GM23338 (cell line): ENCODE measurements around the gene TAF4. TPM values are rescaled to one million over a fixed set of nuclear protein-coding genes. Genes with fewer than 3 reads are reported as not detected.

Experiments
- ATAC-seq: fragments of 200-7000 bp; cut with Tn5 transposase; 3 replicates; pipeline ENCODE4 v1.9.1; 2020
- DNase-seq: peaks from one replicate; pipeline ENCODE4 v3.0.0-alpha.2; 2015; ENCODE audit warnings: low spot score
- H2AFZ ChIP-seq: fragments of 200-600 bp; sonication (generic); 2 replicates; pipeline ENCODE4 v1.8.0; 2016; ENCODE audit warnings: antibody characterized with exemption, mild to moderate bottlenecking, moderate library complexity
- H3F3A ChIP-seq: fragments of 200-600 bp; sonication (generic); replicated peaks from 2 replicates; pipeline ENCODE4 v1.8.0; 2017; ENCODE audit warnings: antibody characterized with exemption, mixed run types, low read depth
- H3K27ac ChIP-seq: fragments of 200-600 bp; sonication (generic); 2 replicates; pipeline ENCODE4 v1.6.1; 2016; ENCODE audit warnings: low read depth
- H3K27me3 ChIP-seq: fragments of 200-600 bp; sonication (generic); 2 replicates; pipeline ENCODE4 v1.8.0; 2016; ENCODE audit warnings: mild to moderate bottlenecking, mixed run types, moderate library complexity; ENCODE audit not compliant: insufficient read depth
- H3K36me3 ChIP-seq: fragments of 200-600 bp; sonication (generic); 2 replicates; pipeline ENCODE4 v1.8.0; 2016; ENCODE audit warnings: mild to moderate bottlenecking; ENCODE audit not compliant: insufficient read depth
- H3K4me1 ChIP-seq: fragments of 200-600 bp; sonication (generic); 2 replicates; pipeline ENCODE4 v1.8.0; 2016; ENCODE audit warnings: mild to moderate bottlenecking, moderate library complexity; ENCODE audit not compliant: insufficient read depth
- H3K4me2 ChIP-seq: fragments of 200-600 bp; sonication (generic); 2 replicates; pipeline ENCODE4 v1.7.1; 2017; ENCODE audit warnings: mixed run types
- H3K4me3 ChIP-seq: fragments of 200-600 bp; sonication (generic); 2 replicates; pipeline ENCODE4 v1.6.1; 2016; ENCODE audit warnings: mixed run types
- H3K79me2 ChIP-seq: fragments of 200-600 bp; sonication (generic); replicated peaks from 2 replicates; pipeline ENCODE4 v1.8.0; 2017; ENCODE audit warnings: mild to moderate bottlenecking; ENCODE audit not compliant: insufficient read depth
- H3K9me2 ChIP-seq: fragments of 200-600 bp; sonication (generic); 2 replicates; pipeline ENCODE4 v1.8.0; 2017; ENCODE audit not compliant: insufficient read depth
- H4K20me1 ChIP-seq: fragments of 200-600 bp; sonication (generic); replicated peaks from 2 replicates; pipeline ENCODE4 v1.8.0; 2017; ENCODE audit warnings: mild to moderate bottlenecking; ENCODE audit not compliant: insufficient read depth
- H3K27ac Mint-ChIP-seq: 2 replicates; pipeline ENCODE4 v1.8.0; 2020; ENCODE audit warnings: inconsistent platforms, mild to moderate bottlenecking, moderate library complexity, mixed read lengths
- H3K27me3 Mint-ChIP-seq: 3 replicates; pipeline ENCODE4 v1.8.0; 2022; ENCODE audit warnings: low read depth, mild to moderate bottlenecking, moderate library complexity, mixed read lengths, inconsistent platforms; ENCODE audit not compliant: insufficient read depth, poor library complexity
- H3K36me3 Mint-ChIP-seq: 3 replicates; pipeline ENCODE4 v1.8.0; 2021; ENCODE audit warnings: low read depth, mild to moderate bottlenecking, inconsistent platforms, moderate library complexity, mixed read lengths
- H3K4me1 Mint-ChIP-seq: 3 replicates; pipeline ENCODE4 v1.8.0; 2020; ENCODE audit warnings: mild to moderate bottlenecking, inconsistent platforms, mixed read lengths
- H3K4me3 Mint-ChIP-seq: 3 replicates; pipeline ENCODE4 v1.8.0; 2021; ENCODE audit warnings: moderate library complexity, mild to moderate bottlenecking, inconsistent platforms, mixed read lengths
- H3K9me3 Mint-ChIP-seq: 3 replicates; pipeline ENCODE4 v1.8.0; 2020; ENCODE audit warnings: moderate library complexity, mild to moderate bottlenecking, inconsistent platforms, mixed read lengths
- CREB1 ChIP-seq: fragments of 250-450 bp; sonication (Bioruptor Pico); IDR thresholded peaks from 2 replicates; pipeline ENCODE4 v1.5.0; 2020; ENCODE audit warnings: low read depth, mild to moderate bottlenecking, moderate library complexity
- CTCF ChIP-seq, 2 experiments: fragments of 200-600 bp in 1 of 2; sonication (generic) in 1 of 2; conservative IDR thresholded peaks; 2 replicates each; pipeline versions ENCODE4 v1.5.1 to v1.6.1; 2016 to 2017; ENCODE audit warnings: antibody characterized with exemption in 2 of 2, low read depth in 2 of 2, mild to moderate bottlenecking in 2 of 2, moderate library complexity in 1 of 2
- EZH2 ChIP-seq: fragments of 200-600 bp; sonication (generic); IDR thresholded peaks from one replicate; pipeline ENCODE4 v1.8.0; 2017; ENCODE audit warnings: antibody characterized with exemption, mild to moderate bottlenecking, low read depth; ENCODE audit not compliant: unreplicated experiment
- EZH2phosphoT487 ChIP-seq: fragments of 200-600 bp; sonication (generic); IDR thresholded peaks from one replicate; pipeline ENCODE4 v1.8.1; 2018; ENCODE audit warnings: antibody characterized with exemption; ENCODE audit not compliant: unreplicated experiment
- JUNB ChIP-seq: IDR thresholded peaks from one replicate; pipeline ENCODE4 v1.6.1; 2016; ENCODE audit warnings: antibody characterized with exemption; ENCODE audit not compliant: unreplicated experiment
- NANOG ChIP-seq: IDR thresholded peaks from 2 replicates; pipeline ENCODE4 v1.6.1; 2016; ENCODE audit warnings: antibody characterized with exemption, borderline replicate concordance
- POLR2AphosphoS5 ChIP-seq: IDR thresholded peaks from 2 replicates; pipeline ENCODE4 v1.6.1; 2016; ENCODE audit warnings: antibody characterized with exemption, low read depth
- REST ChIP-seq: IDR thresholded peaks from one replicate; pipeline ENCODE4 v1.6.1; 2018; ENCODE audit warnings: antibody characterized with exemption; ENCODE audit not compliant: unreplicated experiment
- STAT1 ChIP-seq: IDR thresholded peaks from one replicate; pipeline ENCODE4 v1.6.1; 2016; ENCODE audit warnings: antibody characterized with exemption; ENCODE audit not compliant: unreplicated experiment
- ZNF331 ChIP-seq: fragments of 250-450 bp; sonication (Bioruptor Pico); IDR thresholded peaks from 2 replicates; pipeline ENCODE4 v1.5.0; 2020; ENCODE audit warnings: low read depth, mild to moderate bottlenecking, moderate library complexity
- polyA plus RNA-seq: library from polyadenylated mRNA; unstranded; fragments of >200 nt; fragmentation: Nextera tagmentation; extraction: Ambion mirVana; gene quantifications from 2 replicates; pipeline ENCODE4 v1.2.1, GENCODE V29; 2016
- total RNA-seq: library from RNA; depleted of rRNA; stranded (reverse); fragments of >200 nt; shearing (Covaris generic); gene quantifications from 2 replicates; pipeline ENCODE4 v1.2.3, GENCODE V29; 2014
- TF ChIP-seq, protein P1 (sequence below): fragments of 250-450 bp; sonication (Bioruptor Pico); IDR thresholded peaks from 2 replicates; pipeline ENCODE4 v1.5.0; 2020; ENCODE audit warnings: mild to moderate bottlenecking, moderate library complexity
- TF ChIP-seq, protein P2 (sequence below): IDR thresholded peaks from 2 replicates; pipeline ENCODE4 v1.6.1; 2016; ENCODE audit warnings: antibody characterized with exemption

Gene TAF4
- total and polyA plus RNA-seq, 2 experiments from 2014 or later, result 7.2 to 60.0 TPM

DNA sequence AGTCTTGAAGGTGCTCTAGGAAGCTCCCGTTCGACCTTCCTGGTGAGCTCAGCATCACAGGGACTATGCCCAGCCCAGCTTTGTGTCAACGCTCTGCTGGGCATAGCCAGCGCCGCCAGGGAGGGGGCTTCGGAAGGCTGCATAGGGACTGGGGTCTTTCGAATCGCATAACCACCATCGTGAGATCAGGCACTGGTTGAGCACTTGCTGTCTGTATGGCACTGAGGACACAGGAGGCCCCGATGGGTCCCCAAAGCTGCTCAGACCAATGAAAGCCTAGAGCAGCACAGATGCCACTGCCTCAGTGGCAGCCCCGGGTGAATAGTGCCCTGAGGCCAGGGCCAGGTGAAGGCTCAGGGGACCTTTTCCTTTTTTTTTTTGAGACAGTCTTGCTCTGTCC, 96.7 kb downstream of the TAF4 start (continued):
- TF ChIP-seq, protein P1, sequence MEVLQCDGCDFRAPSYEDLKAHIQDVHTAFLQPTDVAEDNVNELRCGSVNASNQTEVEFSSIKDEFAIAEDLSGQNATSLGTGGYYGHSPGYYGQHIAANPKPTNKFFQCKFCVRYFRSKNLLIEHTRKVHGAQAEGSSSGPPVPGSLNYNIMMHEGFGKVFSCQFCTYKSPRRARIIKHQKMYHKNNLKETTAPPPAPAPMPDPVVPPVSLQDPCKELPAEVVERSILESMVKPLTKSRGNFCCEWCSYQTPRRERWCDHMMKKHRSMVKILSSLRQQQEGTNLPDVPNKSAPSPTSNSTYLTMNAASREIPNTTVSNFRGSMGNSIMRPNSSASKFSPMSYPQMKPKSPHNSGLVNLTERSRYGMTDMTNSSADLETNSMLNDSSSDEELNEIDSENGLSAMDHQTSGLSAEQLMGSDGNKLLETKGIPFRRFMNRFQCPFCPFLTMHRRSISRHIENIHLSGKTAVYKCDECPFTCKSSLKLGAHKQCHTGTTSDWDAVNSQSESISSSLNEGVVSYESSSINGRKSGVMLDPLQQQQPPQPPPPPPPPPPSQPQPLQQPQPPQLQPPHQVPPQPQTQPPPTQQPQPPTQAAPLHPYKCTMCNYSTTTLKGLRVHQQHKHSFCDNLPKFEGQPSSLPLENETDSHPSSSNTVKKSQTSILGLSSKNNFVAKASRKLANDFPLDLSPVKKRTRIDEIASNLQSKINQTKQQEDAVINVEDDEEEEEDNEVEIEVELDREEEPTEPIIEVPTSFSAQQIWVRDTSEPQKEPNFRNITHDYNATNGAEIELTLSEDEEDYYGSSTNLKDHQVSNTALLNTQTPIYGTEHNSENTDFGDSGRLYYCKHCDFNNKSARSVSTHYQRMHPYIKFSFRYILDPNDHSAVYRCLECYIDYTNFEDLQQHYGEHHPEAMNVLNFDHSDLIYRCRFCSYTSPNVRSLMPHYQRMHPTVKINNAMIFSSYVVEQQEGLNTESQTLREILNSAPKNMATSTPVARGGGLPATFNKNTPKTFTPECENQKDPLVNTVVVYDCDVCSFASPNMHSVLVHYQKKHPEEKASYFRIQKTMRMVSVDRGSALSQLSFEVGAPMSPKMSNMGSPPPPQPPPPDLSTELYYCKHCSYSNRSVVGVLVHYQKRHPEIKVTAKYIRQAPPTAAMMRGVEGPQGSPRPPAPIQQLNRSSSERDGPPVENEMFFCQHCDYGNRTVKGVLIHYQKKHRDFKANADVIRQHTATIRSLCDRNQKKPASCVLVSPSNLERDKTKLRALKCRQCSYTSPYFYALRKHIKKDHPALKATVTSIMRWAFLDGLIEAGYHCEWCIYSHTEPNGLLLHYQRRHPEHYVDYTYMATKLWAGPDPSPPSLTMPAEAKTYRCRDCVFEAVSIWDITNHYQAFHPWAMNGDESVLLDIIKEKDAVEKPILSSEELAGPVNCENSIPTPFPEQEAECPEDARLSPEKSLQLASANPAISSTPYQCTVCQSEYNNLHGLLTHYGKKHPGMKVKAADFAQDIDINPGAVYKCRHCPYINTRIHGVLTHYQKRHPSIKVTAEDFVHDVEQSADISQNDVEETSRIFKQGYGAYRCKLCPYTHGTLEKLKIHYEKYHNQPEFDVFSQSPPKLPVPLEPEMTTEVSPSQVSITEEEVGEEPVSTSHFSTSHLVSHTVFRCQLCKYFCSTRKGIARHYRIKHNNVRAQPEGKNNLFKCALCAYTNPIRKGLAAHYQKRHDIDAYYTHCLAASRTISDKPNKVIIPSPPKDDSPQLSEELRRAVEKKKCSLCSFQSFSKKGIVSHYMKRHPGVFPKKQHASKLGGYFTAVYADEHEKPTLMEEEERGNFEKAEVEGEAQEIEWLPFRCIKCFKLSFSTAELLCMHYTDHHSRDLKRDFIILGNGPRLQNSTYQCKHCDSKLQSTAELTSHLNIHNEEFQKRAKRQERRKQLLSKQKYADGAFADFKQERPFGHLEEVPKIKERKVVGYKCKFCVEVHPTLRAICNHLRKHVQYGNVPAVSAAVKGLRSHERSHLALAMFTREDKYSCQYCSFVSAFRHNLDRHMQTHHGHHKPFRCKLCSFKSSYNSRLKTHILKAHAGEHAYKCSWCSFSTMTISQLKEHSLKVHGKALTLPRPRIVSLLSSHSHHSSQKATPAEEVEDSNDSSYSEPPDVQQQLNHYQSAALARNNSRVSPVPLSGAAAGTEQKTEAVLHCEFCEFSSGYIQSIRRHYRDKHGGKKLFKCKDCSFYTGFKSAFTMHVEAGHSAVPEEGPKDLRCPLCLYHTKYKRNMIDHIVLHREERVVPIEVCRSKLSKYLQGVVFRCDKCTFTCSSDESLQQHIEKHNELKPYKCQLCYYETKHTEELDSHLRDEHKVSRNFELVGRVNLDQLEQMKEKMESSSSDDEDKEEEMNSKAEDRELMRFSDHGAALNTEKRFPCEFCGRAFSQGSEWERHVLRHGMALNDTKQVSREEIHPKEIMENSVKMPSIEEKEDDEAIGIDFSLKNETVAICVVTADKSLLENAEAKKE, result no peak
- no peak for TF ChIP-seq STAT1
- TF ChIP-seq CREB1 (CRISPR knock-in tag), result no peak
- TF ChIP-seq POLR2AphosphoS5, result no peak

GRCh38 chr20:61968036-61968810, 97.5 kb downstream of the TAF4 start:
- no peaks in the 10 kb centered on the region; the same call in 1 of the 2 replicates for H3F3A ChIP-seq
- no peaks in the 10 kb centered on the region for H4K20me1 ChIP-seq
- peaks cover 13% of the 10 kb centered on the region for H3K36me3 Mint-ChIP-seq
- H3K4me3 Mint-ChIP-seq, result no peak overlapping the region; the same call in 2 of the 3 replicates
- H3K27me3 ChIP-seq, result no peaks in the 10 kb centered on the region
- H3K27ac ChIP-seq, result no peak overlapping the region
- no peak overlapping the region for H3K27ac Mint-ChIP-seq
- H3K9me2 ChIP-seq, result no peaks in the 10 kb centered on the region
- no peaks in the 10 kb centered on the region; the same call in 1 of the 2 replicates for H3K4me1 ChIP-seq
- H3K27me3 Mint-ChIP-seq, result peaks cover 3% of the 10 kb centered on the region
- H3K9me3 Mint-ChIP-seq, result no peaks in the 10 kb centered on the region
- H3K4me2 ChIP-seq, result no peak overlapping the region
- no peaks in the 10 kb centered on the region for H3K79me2 ChIP-seq
- no peak overlapping the region for H3K4me3 ChIP-seq
- H2AFZ ChIP-seq, result no peak overlapping the region
- peaks cover 2% of the 10 kb centered on the region; the same call in 1 of the 3 replicates for H3K4me1 Mint-ChIP-seq
- H3K36me3 ChIP-seq, result no peaks in the 10 kb centered on the region
- DNase-seq (no peak), ATAC-seq (no peak)
- TF ChIP-seq EZH2phosphoT487 (no peak), CREB1 (CRISPR knock-in tag) (no peak), ZNF331 (CRISPR knock-in tag) (no peak), STAT1 (no peak), NANOG (no peak), REST (no peak), JUNB (no peak), CTCF (conservative IDR thresholded peaks at IDR 0.05; ENCODE audit: low read depth in 2 of 2) (no peak), EZH2 (no peak), POLR2AphosphoS5 (no peak)
- TF ChIP-seq, protein P2, sequence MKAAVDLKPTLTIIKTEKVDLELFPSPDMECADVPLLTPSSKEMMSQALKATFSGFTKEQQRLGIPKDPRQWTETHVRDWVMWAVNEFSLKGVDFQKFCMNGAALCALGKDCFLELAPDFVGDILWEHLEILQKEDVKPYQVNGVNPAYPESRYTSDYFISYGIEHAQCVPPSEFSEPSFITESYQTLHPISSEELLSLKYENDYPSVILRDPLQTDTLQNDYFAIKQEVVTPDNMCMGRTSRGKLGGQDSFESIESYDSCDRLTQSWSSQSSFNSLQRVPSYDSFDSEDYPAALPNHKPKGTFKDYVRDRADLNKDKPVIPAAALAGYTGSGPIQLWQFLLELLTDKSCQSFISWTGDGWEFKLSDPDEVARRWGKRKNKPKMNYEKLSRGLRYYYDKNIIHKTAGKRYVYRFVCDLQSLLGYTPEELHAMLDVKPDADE, result no peak
